Muscle of arm (tissue), 12 donors: ENCODE results near the gene ACOX3. TPM values are rescaled to one million over a fixed set of nuclear protein-coding genes. Genes with fewer than 3 reads are reported as not detected.
"Not testable (repeated sequence)": the region's sequence is repeated elsewhere in the genome, so short reads cannot be mapped to it uniquely, and the experiment has no call there.

Experiments used
- DNase-seq: peaks from one replicate; pipeline ENCODE4 v3.0.0-alpha.2; 2013
- polyA plus RNA-seq, 12 donors: library from polyadenylated mRNA; unstranded; fragments of 120-200 nt; gene quantifications; one replicate each; pipeline ENCODE4 v1.2.1, GENCODE V29; 2013; ENCODE audit not compliant: insufficient read length in 12 of 12

The ACOX3 gene
- polyA plus RNA-seq, 12 donors: 11.5 to 24.9 (median 14.5) TPM; not detected in 1

- no peak for DNase-seq
Observed at GRCh38 chr4:8387615-8388527, 52.7 kb downstream of the ACOX3 start.

- DNase-seq: no peak
Observed at GRCh38 chr4:8387194-8387593, 53.3 kb downstream of the ACOX3 start.

- DNase-seq: no peak
Observed at GRCh38 chr4:8386731-8387130, 53.8 kb downstream of the ACOX3 start.

GRCh38 chr4:8386131-8386530 lies 54.4 kb downstream of the ACOX3 start:
- not testable (repeated sequence) for DNase-seq

GRCh38 chr4:8385611-8386010 lies 54.9 kb downstream of the ACOX3 start:
- no peak for DNase-seq

- no peak for DNase-seq
Observed at GRCh38 chr4:8385106-8385505, 55.4 kb downstream of the ACOX3 start.

GRCh38 chr4:8384397-8385060 lies 56.0 kb downstream of the ACOX3 start:
- DNase-seq: no peak

- DNase-seq: peak; percentile 69
Observed at GRCh38 chr4:8383451-8384160, 56.9 kb downstream of the ACOX3 start.

- DNase-seq: no peak
Observed at GRCh38 chr4:8383016-8383415, 57.5 kb downstream of the ACOX3 start.

GRCh38 chr4:8381814-8382581 lies 58.5 kb downstream of the ACOX3 start:
- no peak for DNase-seq

GRCh38 chr4:8380511-8381415 lies 59.8 kb downstream of the ACOX3 start:
- DNase-seq: no peak

- no peak for DNase-seq
Observed at GRCh38 chr4:8379771-8380170, 60.8 kb downstream of the ACOX3 start.

GRCh38 chr4:8379281-8379680 lies 61.2 kb downstream of the ACOX3 start:
- DNase-seq: no peak

- no peak for DNase-seq
Observed at GRCh38 chr4:8378776-8379175, 61.7 kb downstream of the ACOX3 start.

GRCh38 chr4:8378101-8378724 lies 62.3 kb downstream of the ACOX3 start:
- DNase-seq: no peak

- DNase-seq: no peak
Observed at GRCh38 chr4:8377103-8378075, 63.1 kb downstream of the ACOX3 start.

GRCh38 chr4:8376361-8377102 lies 64.0 kb downstream of the ACOX3 start:
- DNase-seq: no peak
